Measurements from ENCODE around the gene EFEMP1.

GRCh38 chr2:55859875-55860274, 63.7 kb downstream of the EFEMP1 start:
- TF ChIP-seq POLR2A (IDR thresholded peaks at IDR 0.05; ENCODE audit: extremely low read depth, insufficient read length) = no peak
- no peak for TF ChIP-seq CTCF (IDR thresholded peaks at IDR 0.05; ENCODE audit: low read depth, low read length)
- TF ChIP-seq MAX (IDR thresholded peaks at IDR 0.05; ENCODE audit: low read depth, low read length) = no peak

Measured in NB4 (cell line).